IMR-90 (cell line): ENCODE results near the gene LCA5L. TPM values are rescaled to one million over a fixed set of nuclear protein-coding genes. Genes with fewer than 3 reads are reported as not detected.

Source experiments
- ATAC-seq: fragments of 200-7000 bp; cut with Tn5 transposase; 2 replicates; pipeline ENCODE4 v1.9.1; 2020; ENCODE audit warnings: low read depth, mild to moderate bottlenecking, moderate library complexity
- BruUV-seq: library from RNA; stranded (reverse); fragments of 400-500 nt; replicated peaks from 2 replicates; lab custom pipeline; 2021; lab: Mats Ljungman, UMichigan
- CTCF ChIA-PET: fragments of 300-600 bp; formaldehyde crosslinking; extraction: SDS; loops from one replicate; lab custom pipeline; 2021; ENCODE audit warnings: antibody characterized with exemption; lab: Yijun Ruan, JAX
- POLR2A ChIA-PET: fragments of 300-600 bp; sonication (Branson Sonifier 250); formaldehyde crosslinking; loops from one replicate; lab custom pipeline; 2022; ENCODE audit warnings: antibody characterized with exemption; ENCODE audit not compliant: unreplicated experiment; lab: Charles Lee
- DNase-seq: peaks from one replicate; pipeline ENCODE4 v3.0.0; 2013
- H2AFZ ChIP-seq: replicated peaks from 2 replicates; pipeline ENCODE3; 2013; ENCODE audit warnings: low read length, mild to moderate bottlenecking; ENCODE audit not compliant: poor library complexity
- H2AK5ac ChIP-seq: 2 replicates; pipeline ENCODE4 v1.6.1; 2013; ENCODE audit warnings: low read depth, low read length, inconsistent platforms
- H2AK9ac ChIP-seq: replicated peaks from 2 replicates; pipeline ENCODE3; 2013; ENCODE audit warnings: mild to moderate bottlenecking, low read depth, low read length, moderate library complexity; ENCODE audit not compliant: poor library complexity
- H2BK120ac ChIP-seq: 2 replicates; pipeline ENCODE4 v1.6.1; 2013; ENCODE audit warnings: low read depth, low read length, inconsistent platforms
- H2BK15ac ChIP-seq: 3 replicates; pipeline ENCODE4 v1.6.1; 2013; ENCODE audit warnings: low read depth, low read length, inconsistent platforms
- H2BK20ac ChIP-seq: 2 replicates; pipeline ENCODE4 v1.6.1; 2013; ENCODE audit warnings: low read depth, mild to moderate bottlenecking, inconsistent platforms, low read length, moderate library complexity
- H2BK5ac ChIP-seq: 2 replicates; pipeline ENCODE4 v1.6.1; 2013; ENCODE audit warnings: mild to moderate bottlenecking, low read depth, low read length, inconsistent platforms; ENCODE audit not compliant: poor library complexity, severe bottlenecking
- H3K14ac ChIP-seq: replicated peaks from 2 replicates; pipeline ENCODE4 v1.6.1; 2013; ENCODE audit warnings: low read depth, low read length, inconsistent platforms
- H3K18ac ChIP-seq: 2 replicates; pipeline ENCODE4 v1.6.1; 2013; ENCODE audit warnings: low read depth, low read length, control low read depth
- H3K23ac ChIP-seq: 2 replicates; pipeline ENCODE4 v1.6.1; 2013; ENCODE audit warnings: low read depth, low read length, inconsistent platforms
- H3K27ac ChIP-seq: 2 replicates; pipeline ENCODE4 v1.5.1; 2013; ENCODE audit warnings: mild to moderate bottlenecking, control low read depth, low read length; ENCODE audit not compliant: insufficient read depth
- H3K27me3 ChIP-seq: 2 replicates; pipeline ENCODE4 v1.6.1; 2013; ENCODE audit warnings: low read length; ENCODE audit not compliant: control insufficient read depth, insufficient read depth
- H3K36me3 ChIP-seq: 2 replicates; pipeline ENCODE4 v1.6.1; 2013; ENCODE audit warnings: low read length, mixed read lengths; ENCODE audit not compliant: control insufficient read depth, insufficient read depth
- H3K4ac ChIP-seq: 2 replicates; pipeline ENCODE4 v1.6.1; 2013; ENCODE audit warnings: low read depth, low read length, inconsistent platforms
- H3K4me1 ChIP-seq: 2 replicates; pipeline ENCODE4 v1.6.1; 2013; ENCODE audit warnings: low read length, mixed read lengths; ENCODE audit not compliant: control insufficient read depth, insufficient read depth
- H3K4me2 ChIP-seq: 2 replicates; pipeline ENCODE4 v1.6.1; 2013; ENCODE audit warnings: low read depth, mild to moderate bottlenecking, control low read depth, low read length, moderate library complexity
- H3K4me3 ChIP-seq: 2 replicates; pipeline ENCODE4 v1.5.1; 2013; ENCODE audit warnings: low read depth, mild to moderate bottlenecking, control low read depth, low read length, moderate library complexity; ENCODE audit not compliant: insufficient read depth
- H3K56ac ChIP-seq: 2 replicates; pipeline ENCODE4 v1.6.1; 2013; ENCODE audit warnings: low read length, inconsistent platforms; ENCODE audit not compliant: insufficient read depth; ENCODE audit errors: extremely low read depth
- H3K79me1 ChIP-seq, 2 experiments: 2 replicates each; pipeline ENCODE4 v1.6.1; 2013; ENCODE audit warnings: low read length in 2 of 2, inconsistent platforms in 1 of 2, low read depth in 1 of 2
- H3K9ac ChIP-seq: 2 replicates; pipeline ENCODE4 v1.6.1; 2013; ENCODE audit warnings: low read depth, low read length, control low read depth
- H3K9me1 ChIP-seq: 2 replicates; pipeline ENCODE4 v1.6.1; 2013; ENCODE audit warnings: low read length, inconsistent platforms; ENCODE audit not compliant: insufficient read depth
- H3K9me3 ChIP-seq: 2 replicates; pipeline ENCODE4 v1.6.1; 2013; ENCODE audit warnings: low read length; ENCODE audit not compliant: control insufficient read depth, insufficient read depth
- H4K20me1 ChIP-seq: 2 replicates; pipeline ENCODE4 v1.6.1; 2013; ENCODE audit warnings: low read length, inconsistent platforms; ENCODE audit not compliant: insufficient read depth
- H4K5ac ChIP-seq: 2 replicates; pipeline ENCODE4 v1.6.1; 2013; ENCODE audit warnings: mild to moderate bottlenecking, low read depth, low read length, control low read depth
- H4K8ac ChIP-seq, 2 experiments: 2 replicates each; pipeline ENCODE4 v1.6.1; 2013; ENCODE audit warnings: low read depth in 2 of 2, low read length in 2 of 2, control low read depth in 1 of 2, inconsistent platforms in 1 of 2
- H4K91ac ChIP-seq: 2 replicates; pipeline ENCODE4 v1.6.1; 2013; ENCODE audit warnings: low read depth, low read length, inconsistent platforms; ENCODE audit not compliant: insufficient read depth
- BHLHE40 ChIP-seq: fragments of 150-350 bp; IDR thresholded peaks from 2 replicates; pipeline ENCODE4 v1.6.1; 2016; ENCODE audit warnings: mild to moderate bottlenecking, low read depth, low read length
- CEBPB ChIP-seq: IDR thresholded peaks from 2 replicates; pipeline ENCODE4 v1.6.1; 2012; ENCODE audit warnings: low read depth, low read length, improper control_type of control experiment
- CHD1 ChIP-seq: IDR thresholded peaks from 2 replicates; pipeline ENCODE4 v1.6.1; 2012; ENCODE audit warnings: low read depth, low read length, improper control_type of control experiment
- CTCF ChIP-seq: conservative IDR thresholded peaks from 2 replicates; pipeline ENCODE4 v1.5.1; 2012; ENCODE audit warnings: mild to moderate bottlenecking, low read depth, low read length, improper control_type of control experiment
- ELK1 ChIP-seq: fragments of 150-350 bp; IDR thresholded peaks from 2 replicates; pipeline ENCODE4 v1.6.1; 2016; ENCODE audit warnings: low read depth, mild to moderate bottlenecking, low read length, moderate library complexity, borderline replicate concordance
- FOS ChIP-seq: fragments of 150-350 bp; IDR thresholded peaks from 2 replicates; pipeline ENCODE4 v1.6.1; 2016; ENCODE audit warnings: low read depth, low read length
- MAFK ChIP-seq: IDR thresholded peaks from 2 replicates; pipeline ENCODE4 v1.6.1; 2012; ENCODE audit warnings: low read depth, low read length, improper control_type of control experiment
- MXI1 ChIP-seq: IDR thresholded peaks from 2 replicates; pipeline ENCODE4 v1.6.1; 2012; ENCODE audit warnings: low read depth, mild to moderate bottlenecking, low read length, moderate library complexity, borderline replicate concordance
- NFE2L2 ChIP-seq: fragments of 150-350 bp; IDR thresholded peaks from 2 replicates; pipeline ENCODE4 v1.6.1; 2016; ENCODE audit warnings: low read depth, mild to moderate bottlenecking, low read length
- RAD21 ChIP-seq: IDR thresholded peaks from 2 replicates; pipeline ENCODE4 v1.6.1; 2012; ENCODE audit warnings: low read length, improper control_type of control experiment
- RCOR1 ChIP-seq: IDR thresholded peaks from 2 replicates; pipeline ENCODE4 v1.6.1; 2012; ENCODE audit warnings: mild to moderate bottlenecking, low read length, improper control_type of control experiment; ENCODE audit not compliant: insufficient replicate concordance
- RFX5 ChIP-seq: IDR thresholded peaks from 2 replicates; pipeline ENCODE4 v1.8.0; 2012; ENCODE audit warnings: low read depth, mild to moderate bottlenecking, low read length, moderate library complexity
- SMC3 ChIP-seq: fragments of 150-350 bp; IDR thresholded peaks from 2 replicates; pipeline ENCODE4 v1.6.1; 2016; ENCODE audit warnings: low read depth, mild to moderate bottlenecking, antibody characterized with exemption, low read length, moderate library complexity
- WGBS, 2 experiments: methylation state at CpG; one replicate each; pipeline versions ENCODE4 v1.1.5 to v1.1.7; 2013; ENCODE audit warnings: missing lambda C conversion rate in 2 of 2; ENCODE audit not compliant: insufficient read length in 1 of 2; ENCODE audit errors: extremely low coverage in 2 of 2; 5-methylcytosine and 5-hydroxymethylcytosine counted together
- dilution Hi-C: fragments of 300-500 bp; cut with HindIII; formaldehyde crosslinking; loops from one replicate; pipeline ENCODE4 v1.14.3; 2018; ENCODE audit warnings: low sequenced_read_pairs; ENCODE audit not compliant: unreplicated experiment
- in situ Hi-C: fragments of 300-500 bp; cut with MboI; formaldehyde crosslinking; loops from 3 replicates; pipeline ENCODE4 v1.14.3; 2019; ENCODE audit warnings: low sequenced_read_pairs, inconsistent platforms, mixed read lengths
- intact Hi-C: fragments of 100-400 bp; cut with micrococcal nuclease; formaldehyde crosslinking; loops from 2 replicates; pipeline ENCODE4 v1.10.0; 2022
- polyA plus RNA-seq, 3 experiments: library from polyadenylated mRNA; depleted of rRNA; stranded (reverse); fragments of >200 nt; gene quantifications; 2 replicates each; pipeline ENCODE4 v1.2.3, GENCODE V29; 2012; ENCODE audit warnings: low replicate concordance in 1 of 3
- total RNA-seq: library from RNA; depleted of rRNA; stranded (reverse); fragments of >200 nt; gene quantifications from 2 replicates; pipeline ENCODE4 v1.2.3, GENCODE V29; 2012

LCA5L gene
- total and polyA plus RNA-seq, 2 of the 4 experiments (the other 2 are of a cell fraction): 0.18 to 0.26 TPM

DNA sequence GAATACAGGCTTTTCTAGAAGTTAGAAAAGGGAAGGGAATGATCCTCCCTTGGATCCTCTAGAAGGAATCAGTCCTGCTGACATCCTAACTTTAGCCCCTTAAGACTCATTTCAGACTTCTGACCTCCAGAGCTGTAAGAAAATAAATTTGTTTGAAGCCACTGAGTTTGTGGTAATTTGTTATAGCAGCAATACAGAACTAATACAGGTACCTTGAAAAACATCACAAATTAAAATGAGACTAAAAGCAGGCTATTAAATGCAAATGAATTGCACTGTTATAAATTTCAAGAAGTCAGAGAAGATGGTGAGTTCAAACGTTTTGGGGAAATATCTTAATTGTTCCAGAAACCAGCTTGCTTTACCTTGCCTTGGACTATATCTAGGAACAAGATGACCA, 6.3 kb downstream of the LCA5L start:
- Histone ChIP-seq H3K9me3 (no peaks in the 10 kb centered on the region; the same call in 1 of the 2 replicates), H4K5ac (no peak overlapping the region), H2AK9ac (no peak overlapping the region), H4K20me1 (no peaks in the 10 kb centered on the region), H2BK20ac (no peak overlapping the region), H3K23ac (no peak overlapping the region), H3K27ac (no peak overlapping the region), H2BK15ac (no peak overlapping the region), H3K4me1 (no peaks in the 10 kb centered on the region), H2BK5ac (no peak overlapping the region), H3K79me1 (no peaks in the 10 kb centered on the region), H3K56ac (no peak overlapping the region), H3K4me3 (no peak overlapping the region), H2AK5ac (no peak overlapping the region), H3K18ac (no peak overlapping the region), H3K14ac (no peak overlapping the region), H4K91ac (no peak overlapping the region), H3K4ac (no peak overlapping the region), H4K8ac (no peak overlapping the region), H3K9me1 (no peaks in the 10 kb centered on the region), H3K4me2 (no peak overlapping the region), H2BK120ac (no peak overlapping the region), H3K36me3 (no peaks in the 10 kb centered on the region), H3K27me3 (no peaks in the 10 kb centered on the region), H3K9ac (no peak overlapping the region), H2AFZ (no peak overlapping the region)
- no CpG with 5 or more reads among the region's 1 CpG for WGBS, 2 experiments
- dilution Hi-C loops (no loop called here), intact Hi-C loops (no loop called here), in situ Hi-C loops (no loop called here)
- ChIA-PET POLR2A (no interaction called here), CTCF (no interaction called here)
- BruUV-seq: no TSS peak
- DNase-seq (no peak), ATAC-seq (no peak)
- TF ChIP-seq ELK1 (no peak), RAD21 (no peak), MXI1 (no peak), CTCF (no peak), NFE2L2 (no peak), BHLHE40 (no peak), MAFK (no peak), FOS (no peak), RFX5 (no peak), CEBPB (no peak), RCOR1 (no peak), CHD1 (no peak), SMC3 (no peak)
